ENCODE results near the gene WRNIP1.

WRNIP1 gene

GRCh38 chr6:2830183-2830582 is 65.0 kb downstream of the WRNIP1 start:
- peaks cover 0 to 3% (median 0%) of the 10 kb centered on the region in 4 donors for H3K4me1 ChIP-seq
- no peak overlapping the region for H3K27ac ChIP-seq
- DNase-seq: no peak
- no peak overlapping the region for H3K4me3 ChIP-seq
- H3K9me3 ChIP-seq: no peaks in the 10 kb centered on the region
- intact Hi-C loops (cut with DNase I; ENCODE audit: low total_unique reads): no loop called here
- TF ChIP-seq CTCF (IDR thresholded peaks at IDR 0.05): no peak
- H3K27me3 ChIP-seq: no peaks in the 10 kb centered on the region
- H3K36me3 ChIP-seq: peaks cover 21 to 33% (median 27%) of the 10 kb centered on the region in 3 donors

GRCh38 chr6:2831392-2831791 is 66.2 kb downstream of the WRNIP1 start:
- Histone ChIP-seq H3K27me3 (no peaks in the 10 kb centered on the region), H3K4me1 (peaks cover 0 to 3% (median 0%) of the 10 kb centered on the region in 4 donors), H3K36me3 (peaks cover 33 to 44% (median 38%) of the 10 kb centered on the region in 3 donors), H3K27ac (no peak overlapping the region), H3K4me3 (no peak overlapping the region), H3K9me3 (no peaks in the 10 kb centered on the region)
- intact Hi-C loops (cut with DNase I; ENCODE audit: low total_unique reads): no loop called here
- no peak for DNase-seq
- TF ChIP-seq CTCF (IDR thresholded peaks at IDR 0.05): no peak

DNA sequence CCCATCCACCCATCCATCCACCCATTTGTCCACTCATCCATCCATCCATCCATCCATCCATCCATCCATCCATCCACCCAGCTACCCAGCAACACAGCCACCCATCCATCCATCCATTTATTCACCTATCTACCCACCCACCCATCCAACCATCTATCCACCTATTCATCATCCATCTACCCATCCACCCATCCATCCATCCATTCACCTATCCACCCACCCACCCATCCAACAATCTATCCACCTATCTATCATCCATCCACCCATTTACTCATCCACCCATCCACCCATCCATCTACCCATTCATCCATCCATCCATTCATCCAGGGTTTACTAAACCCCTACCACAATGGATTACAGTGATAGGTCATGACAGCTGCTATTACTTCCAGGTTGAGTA is 69.1 kb downstream of the WRNIP1 start:
- no peak for TF ChIP-seq CTCF (IDR thresholded peaks at IDR 0.05)
- intact Hi-C loops (cut with DNase I; ENCODE audit: low total_unique reads): no loop called here
- peaks cover 48 to 66% (median 58%) of the 10 kb centered on the region in 3 donors for H3K36me3 ChIP-seq
- no peak for DNase-seq
- peaks cover 0 to 8% (median 1%) of the 10 kb centered on the region in 4 donors for H3K4me1 ChIP-seq
- H3K27me3 ChIP-seq: no peaks in the 10 kb centered on the region
- no peaks in the 10 kb centered on the region for H3K9me3 ChIP-seq
- no peak overlapping the region for H3K4me3 ChIP-seq
- no peak overlapping the region for H3K27ac ChIP-seq

Data from tibial artery (tissue), 4 donors.